HK-2 (cell line): ENCODE results near the gene SLC16A8.
A peak's percentile ranks its signal among the peaks of the same experiment; 100 is the strongest.
"Not testable (repeated sequence)": the region's sequence is repeated elsewhere in the genome, so short reads cannot be mapped to it uniquely, and the experiment has no call there.

Experiments used
- DNase-seq: peaks from one replicate; pipeline ENCODE4 v3.0.0-alpha.2; 2018; ENCODE audit not compliant: unreplicated experiment

SLC16A8 gene

GRCh38 chr22:38043151-38044039 lies 40.6 kb downstream of the SLC16A8 start:
- DNase-seq: no peak

GRCh38 chr22:38042488-38042790 lies 41.5 kb downstream of the SLC16A8 start:
- DNase-seq: no peak

GRCh38 chr22:38041760-38042487 lies 42.1 kb downstream of the SLC16A8 start:
- DNase-seq: no peak

GRCh38 chr22:38040953-38041759 lies 42.8 kb downstream of the SLC16A8 start:
- no peak for DNase-seq

- DNase-seq: no peak
Measured at GRCh38 chr22:38038890-38039812, 44.8 kb downstream of the SLC16A8 start.

GRCh38 chr22:38038426-38038825 lies 45.6 kb downstream of the SLC16A8 start:
- DNase-seq: no peak

- not testable (repeated sequence) for DNase-seq
Measured at GRCh38 chr22:38037367-38038150, 46.4 kb downstream of the SLC16A8 start.

GRCh38 chr22:38036392-38037062 lies 47.5 kb downstream of the SLC16A8 start:
- DNase-seq: no peak

- no peak for DNase-seq
Measured at GRCh38 chr22:38035530-38035885, 48.5 kb downstream of the SLC16A8 start.

- DNase-seq: no peak
Measured at GRCh38 chr22:38034884-38035529, 49.0 kb downstream of the SLC16A8 start.

- peak; percentile 87 for DNase-seq
Measured at GRCh38 chr22:38034278-38034882, 49.6 kb downstream of the SLC16A8 start.

GRCh38 chr22:38033522-38034277 lies 50.3 kb downstream of the SLC16A8 start:
- peak; percentile 58 for DNase-seq

- no peak for DNase-seq
Measured at GRCh38 chr22:38032681-38033521, 51.1 kb downstream of the SLC16A8 start.

GRCh38 chr22:38031491-38031890 lies 52.5 kb downstream of the SLC16A8 start:
- DNase-seq: no peak

- no peak for DNase-seq
Measured at GRCh38 chr22:38030311-38031133, 53.5 kb downstream of the SLC16A8 start.

- no peak for DNase-seq
Measured at GRCh38 chr22:38029901-38030300, 54.1 kb downstream of the SLC16A8 start.
